Measurements from ENCODE around the gene FGGY. TPM values are rescaled to one million over a fixed set of nuclear protein-coding genes. Genes with fewer than 3 reads are reported as not detected.

The FGGY gene
- total and polyA plus RNA-seq, 2 donors (not counting 1 experiment from before 2014, with no cell fraction given), result 6.1 to 38.5 TPM

DNA sequence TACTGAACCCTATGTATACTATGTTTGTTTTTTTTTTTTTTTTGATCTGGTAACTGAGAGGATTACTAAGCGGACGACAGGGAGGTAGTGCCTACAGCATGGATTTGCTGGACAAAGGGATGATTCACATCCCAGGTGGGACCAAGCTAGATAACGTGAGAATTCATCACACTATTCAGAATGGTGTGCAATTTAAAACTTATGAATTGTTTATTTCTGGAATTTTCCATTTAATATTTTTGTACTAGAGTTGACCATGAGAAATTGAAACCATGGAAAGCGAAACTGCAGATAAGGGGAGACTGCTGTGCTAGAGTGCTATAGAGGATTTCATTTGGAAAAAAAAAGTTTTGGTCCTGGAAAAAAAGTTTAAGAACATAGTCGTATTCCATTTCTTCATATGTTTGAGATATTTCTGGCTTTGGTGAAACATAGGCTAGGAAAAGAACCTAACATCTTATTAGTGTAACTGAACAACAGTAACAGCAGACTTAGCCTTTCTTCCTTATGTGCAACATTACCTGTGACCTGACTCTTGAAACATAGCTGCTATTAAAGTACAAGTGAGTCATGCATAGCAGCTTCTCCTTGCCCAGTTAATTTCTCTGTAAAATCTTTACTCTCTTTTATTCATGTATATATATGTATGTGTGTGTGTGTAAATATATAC, 202.5 kb downstream of the FGGY start:
- Histone ChIP-seq H4K20me1 (ENCODE audit: control insufficient read depth, insufficient read depth, low read length, poor library complexity, severe bottlenecking) (no peaks in the 10 kb centered on the region), H3K9ac (ENCODE audit: low read length) (no peak overlapping the region), H3K4me1 (ENCODE audit: control insufficient read depth in 2 of 2, insufficient read depth in 2 of 2, low read length in 2 of 2) (no peaks in the 10 kb centered on the region), H3K27me3 (replicated peaks in 1 of 4; ENCODE audit: control extremely low read depth in 1 of 4, control insufficient read depth in 3 of 4, insufficient read depth in 4 of 4, low read length in 3 of 4) (no peaks in the 10 kb centered on the region), H3K79me2 (ENCODE audit: control insufficient read depth, insufficient read depth, low read length) (no peaks in the 10 kb centered on the region), H3K9me3 (ENCODE audit: control extremely low read depth in 1 of 3, control insufficient read depth in 2 of 3, insufficient read depth in 1 of 3, low read length in 2 of 3) (no peaks in the 10 kb centered on the region), H3K4me2 (replicated peaks; ENCODE audit: low read depth, low read length, poor library complexity, severe bottlenecking) (no peak overlapping the region), H2AFZ (ENCODE audit: insufficient read depth, low read depth, low read length, poor library complexity, severe bottlenecking) (no peak overlapping the region), H3K27ac (ENCODE audit: low read length in 2 of 2) (no peak overlapping the region), H3K36me3 (replicated peaks in 1 of 2; ENCODE audit: control extremely low read depth in 1 of 2, control insufficient read depth in 1 of 2, extremely low read depth in 1 of 2, insufficient read depth in 2 of 2, low read length in 1 of 2) (no peaks in the 10 kb centered on the region), H3K4me3 (ENCODE audit: control extremely low read depth in 1 of 5, extremely low read depth in 1 of 5, insufficient read depth in 1 of 5, low read depth in 2 of 5, low read length in 4 of 5) (no peak overlapping the region)
- CTCF ChIA-PET, result no interaction called here
- peaks cover 7% of the 10 kb centered on the region for H3K4me1 Mint-ChIP-seq
- peaks cover 3% of the 10 kb centered on the region for H3K9me3 Mint-ChIP-seq (ENCODE audit: insufficient read depth)
- H3K27me3 Mint-ChIP-seq, result no peaks in the 10 kb centered on the region
- DNase-seq (no peak), ATAC-seq (ENCODE audit: low read depth) (no peak)
- no peak overlapping the region for H3K27ac Mint-ChIP-seq
- POLR2A ChIA-PET, result interaction anchor here (0.7 kb wide), 1 partner anchor 20 kb away, joined by 8 read pairs; no protein-coding TSS in a partner anchor
- no peak overlapping the region for H3K4me3 Mint-ChIP-seq
- intact Hi-C loops (cut with micrococcal nuclease), result no loop called here
- TF ChIP-seq EZH2 (IDR thresholded peaks at IDR 0.05; ENCODE audit: borderline replicate concordance, insufficient read depth, low read depth, low read length, poor library complexity, severe bottlenecking), result no peak
- 100% methylated on average over 1 of the region's 5 CpGs for WGBS (ENCODE audit: insufficient coverage)

DNA sequence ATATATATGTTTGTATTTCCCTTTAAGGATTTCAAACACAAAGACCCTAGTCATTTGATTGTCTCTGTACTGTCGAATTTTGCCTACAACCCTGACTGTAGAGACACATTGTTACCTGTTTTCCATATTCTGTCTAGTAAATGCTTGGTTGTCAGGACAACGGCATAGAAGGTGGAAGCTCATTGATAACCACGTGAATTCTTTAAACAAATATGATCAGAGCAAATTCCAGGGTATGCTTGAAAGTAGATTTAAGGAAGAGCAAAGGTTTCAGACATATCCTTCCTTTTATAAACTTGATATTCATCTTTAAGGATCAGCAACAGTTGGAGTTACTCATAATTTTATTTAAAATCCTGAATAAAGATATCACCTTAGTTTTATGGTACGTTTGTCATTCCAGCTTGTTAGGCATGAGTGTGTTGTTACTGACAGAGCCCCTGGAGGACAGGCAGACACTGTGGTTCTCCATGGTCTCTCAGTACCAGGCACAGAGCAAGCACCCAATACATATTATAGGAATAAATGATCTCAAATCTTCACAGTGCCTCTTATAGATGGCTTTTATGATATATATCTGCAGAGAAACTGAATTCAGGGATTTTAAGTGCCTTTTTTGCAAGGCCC, 203.2 kb downstream of the FGGY start:
- CTCF ChIA-PET, result no interaction called here
- no peak overlapping the region for H3K4me3 Mint-ChIP-seq

More for the DNA sequence above, 203.2 kb downstream of the FGGY start:
- POLR2A ChIA-PET, result no interaction called here
- no peaks in the 10 kb centered on the region for H3K36me3 ChIP-seq (replicated peaks in 1 of 2; ENCODE audit: control extremely low read depth in 1 of 2, control insufficient read depth in 1 of 2, extremely low read depth in 1 of 2, insufficient read depth in 2 of 2, low read length in 1 of 2)
- no peaks in the 10 kb centered on the region for H3K27me3 ChIP-seq (replicated peaks in 1 of 4; ENCODE audit: control extremely low read depth in 1 of 4, control insufficient read depth in 3 of 4, insufficient read depth in 4 of 4, low read length in 3 of 4)
- H3K79me2 ChIP-seq (ENCODE audit: control insufficient read depth, insufficient read depth, low read length), result no peaks in the 10 kb centered on the region
- ATAC-seq (ENCODE audit: low read depth) (no peak), DNase-seq (no peak)
- H3K4me2 ChIP-seq (replicated peaks; ENCODE audit: low read depth, low read length, poor library complexity, severe bottlenecking), result no peak overlapping the region
- H3K27ac ChIP-seq (ENCODE audit: low read length in 2 of 2), result no peak overlapping the region
- no peak overlapping the region for H3K9ac ChIP-seq (ENCODE audit: low read length)
- Mint-ChIP-seq H3K9me3 (ENCODE audit: insufficient read depth) (peaks cover 3% of the 10 kb centered on the region), H3K4me1 (peaks cover 7% of the 10 kb centered on the region), H3K27me3 (no peaks in the 10 kb centered on the region), H3K27ac (no peak overlapping the region)
- H3K4me3 ChIP-seq (ENCODE audit: control extremely low read depth in 1 of 5, extremely low read depth in 1 of 5, insufficient read depth in 1 of 5, low read depth in 2 of 5, low read length in 4 of 5), result no peak overlapping the region
- intact Hi-C loops (cut with micrococcal nuclease), result no loop called here
- no peak overlapping the region for H2AFZ ChIP-seq (ENCODE audit: insufficient read depth, low read depth, low read length, poor library complexity, severe bottlenecking)
- TF ChIP-seq EZH2 (IDR thresholded peaks at IDR 0.05; ENCODE audit: borderline replicate concordance, insufficient read depth, low read depth, low read length, poor library complexity, severe bottlenecking), result no peak
- TF ChIP-seq, protein P1, sequence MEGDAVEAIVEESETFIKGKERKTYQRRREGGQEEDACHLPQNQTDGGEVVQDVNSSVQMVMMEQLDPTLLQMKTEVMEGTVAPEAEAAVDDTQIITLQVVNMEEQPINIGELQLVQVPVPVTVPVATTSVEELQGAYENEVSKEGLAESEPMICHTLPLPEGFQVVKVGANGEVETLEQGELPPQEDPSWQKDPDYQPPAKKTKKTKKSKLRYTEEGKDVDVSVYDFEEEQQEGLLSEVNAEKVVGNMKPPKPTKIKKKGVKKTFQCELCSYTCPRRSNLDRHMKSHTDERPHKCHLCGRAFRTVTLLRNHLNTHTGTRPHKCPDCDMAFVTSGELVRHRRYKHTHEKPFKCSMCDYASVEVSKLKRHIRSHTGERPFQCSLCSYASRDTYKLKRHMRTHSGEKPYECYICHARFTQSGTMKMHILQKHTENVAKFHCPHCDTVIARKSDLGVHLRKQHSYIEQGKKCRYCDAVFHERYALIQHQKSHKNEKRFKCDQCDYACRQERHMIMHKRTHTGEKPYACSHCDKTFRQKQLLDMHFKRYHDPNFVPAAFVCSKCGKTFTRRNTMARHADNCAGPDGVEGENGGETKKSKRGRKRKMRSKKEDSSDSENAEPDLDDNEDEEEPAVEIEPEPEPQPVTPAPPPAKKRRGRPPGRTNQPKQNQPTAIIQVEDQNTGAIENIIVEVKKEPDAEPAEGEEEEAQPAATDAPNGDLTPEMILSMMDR (IDR thresholded peaks at IDR 0.05), result no peak
- H4K20me1 ChIP-seq (ENCODE audit: control insufficient read depth, insufficient read depth, low read length, poor library complexity, severe bottlenecking), result no peaks in the 10 kb centered on the region
- WGBS (ENCODE audit: insufficient coverage), result no CpG with 5 or more reads among the region's 4 CpGs
- H3K4me1 ChIP-seq (ENCODE audit: control insufficient read depth in 2 of 2, insufficient read depth in 2 of 2, low read length in 2 of 2), result no peaks in the 10 kb centered on the region
- no peaks in the 10 kb centered on the region for H3K9me3 ChIP-seq (ENCODE audit: control extremely low read depth in 1 of 3, control insufficient read depth in 2 of 3, insufficient read depth in 1 of 3, low read length in 2 of 3)
